Testis (tissue), 3 donors: ENCODE data around the gene GARIN3. TPM values are rescaled to one million over a fixed set of nuclear protein-coding genes. Genes with fewer than 3 reads are reported as not detected.

Source experiments
- DNase-seq: peaks from one replicate; pipeline ENCODE4 v3.0.0-alpha.2; 2019
- H3K27ac ChIP-seq, 2 donors: fragments of 200-600 bp; sonication (generic); one replicate each; pipeline ENCODE4 v1.5.1; 2019
- H3K27me3 ChIP-seq: fragments of 200-600 bp; sonication (generic); one replicate; pipeline ENCODE4 v1.5.1; 2019
- H3K36me3 ChIP-seq: fragments of 200-600 bp; sonication (generic); one replicate; pipeline ENCODE4 v1.5.1; 2017; ENCODE audit warnings: low read depth; ENCODE audit errors: missing control alignments
- H3K4me1 ChIP-seq: fragments of 200-600 bp; sonication (generic); one replicate; pipeline ENCODE4 v1.5.1; 2019
- H3K4me3 ChIP-seq, 2 donors: fragments of 200-600 bp; sonication (generic); one replicate each; pipeline ENCODE4 v1.5.1; 2017 to 2019
- H3K9me3 ChIP-seq: fragments of 200-600 bp; sonication (generic); one replicate; pipeline ENCODE4 v1.5.1; 2017
- CTCF ChIP-seq, 3 experiments: fragments of 450-650 bp in 2 of 3; fragments of 200-600 bp in 1 of 3; sonication (generic) in 1 of 3; IDR thresholded peaks; one replicate each; pipeline ENCODE4 v1.5.1; 2016 to 2019; ENCODE audit warnings: antibody characterized with exemption in 3 of 3, mild to moderate bottlenecking in 2 of 3, moderate library complexity in 1 of 3
- POLR2A ChIP-seq: fragments of 450-650 bp; IDR thresholded peaks from one replicate; pipeline ENCODE4 v1.6.1; 2017; ENCODE audit warnings: antibody characterized with exemption, mild to moderate bottlenecking, moderate library complexity
- WGBS, 2 donors: methylation state at CpG; one replicate each; pipeline ENCODE4 v1.1.5; 2018; 5-methylcytosine and 5-hydroxymethylcytosine counted together
- intact Hi-C: fragments of 100-400 bp; cut with DNase I; formaldehyde crosslinking; loops from one replicate; pipeline ENCODE4 v1.15.1; 2023; ENCODE audit warnings: low total_unique reads
- polyA plus RNA-seq: library from polyadenylated mRNA; stranded (reverse); fragments of 350-450 nt; fragmentation: Illumina TruSeq; extraction: RNeasy Lipid Tissue Mini Kit (QIAGEN cat#74804); gene quantifications from one replicate; pipeline ENCODE4 v1.2.3, GENCODE V29; 2014; ENCODE audit warnings: low read depth, low replicate concordance; ENCODE audit not compliant: insufficient read depth
- total RNA-seq, 2 donors: library from RNA; depleted of rRNA; stranded (reverse); fragments of >200 nt; gene quantifications; one replicate each; pipeline ENCODE4 v1.2.3, GENCODE V29; 2016

Gene GARIN3
- total and polyA plus RNA-seq, 3 donors from 2014 or later, result 11.5 to 45.6 (median 27.8) TPM

- WGBS, 2 donors, result 74 to 82% methylated on average over 6 of the region's 6 CpGs
- Histone ChIP-seq H3K27me3 (no peaks in the 10 kb centered on the region), H3K36me3 (no peaks in the 10 kb centered on the region), H3K9me3 (no peaks in the 10 kb centered on the region), H3K4me3 (no peak overlapping the region), H3K27ac (no peak overlapping the region), H3K4me1 (no peaks in the 10 kb centered on the region)
- DNase-seq, result no peak
- intact Hi-C loops, result no loop called here
- TF ChIP-seq CTCF (IDR thresholded peaks at IDR 0.05), result no peak
- TF ChIP-seq POLR2A, result no peak
These were observed 11.9 kb upstream of the GARIN3 start for GRCh38 chr5:157177953-157178352.

- Histone ChIP-seq H3K36me3 (no peaks in the 10 kb centered on the region), H3K27ac (no peak overlapping the region), H3K27me3 (no peaks in the 10 kb centered on the region), H3K4me3 (no peak overlapping the region), H3K4me1 (no peaks in the 10 kb centered on the region), H3K9me3 (no peaks in the 10 kb centered on the region)
- 90 to 93% methylated on average over 8 of the region's 8 CpGs for WGBS, 2 donors
- intact Hi-C loops, result no loop called here
- DNase-seq, result no peak
- no peak for TF ChIP-seq POLR2A
- no peak for TF ChIP-seq CTCF (IDR thresholded peaks at IDR 0.05)
These were observed 9.1 kb upstream of the GARIN3 start for GRCh38 chr5:157175071-157175612.

- no peak overlapping the region for H3K4me3 ChIP-seq
- no peaks in the 10 kb centered on the region for H3K9me3 ChIP-seq
- H3K27me3 ChIP-seq, result no peaks in the 10 kb centered on the region
- WGBS, 2 donors, result 85 to 91% methylated on average over 2 of the region's 2 CpGs
- intact Hi-C loops, result no loop called here
- no peaks in the 10 kb centered on the region for H3K4me1 ChIP-seq
- H3K27ac ChIP-seq, result no peak overlapping the region
- TF ChIP-seq POLR2A (no peak), CTCF (IDR thresholded peaks at IDR 0.05) (no peak)
- no peak for DNase-seq
- no peaks in the 10 kb centered on the region for H3K36me3 ChIP-seq
These were observed 6.3 kb upstream of the GARIN3 start for GRCh38 chr5:157172403-157172802.

- no peaks in the 10 kb centered on the region for H3K4me1 ChIP-seq
- no peak overlapping the region for H3K27ac ChIP-seq
- no peak overlapping the region for H3K4me3 ChIP-seq
- H3K36me3 ChIP-seq, result no peaks in the 10 kb centered on the region
- intact Hi-C loops, result no loop called here
- no peak for TF ChIP-seq POLR2A
- TF ChIP-seq CTCF (IDR thresholded peaks at IDR 0.05), result no peak
- no peaks in the 10 kb centered on the region for H3K27me3 ChIP-seq
- no peaks in the 10 kb centered on the region for H3K9me3 ChIP-seq
- 87 to 96% methylated on average over 5 of the region's 5 CpGs for WGBS, 2 donors
- DNase-seq, result no peak
These were observed 2.2 kb upstream of the GARIN3 start for GRCh38 chr5:157168286-157168685.

GRCh38 chr5:157167214-157167621 lies 1.2 kb upstream of the GARIN3 start:
- Histone ChIP-seq H3K36me3 (no peaks in the 10 kb centered on the region), H3K4me3 (no peak overlapping the region), H3K9me3 (no peaks in the 10 kb centered on the region), H3K27me3 (no peaks in the 10 kb centered on the region), H3K27ac (no peak overlapping the region), H3K4me1 (no peaks in the 10 kb centered on the region)
- TF ChIP-seq POLR2A (no peak), CTCF (IDR thresholded peaks at IDR 0.05) (no peak)
- WGBS, 2 donors, result 83 to 90% methylated on average over 4 of the region's 4 CpGs
- DNase-seq, result no peak
- intact Hi-C loops, result no loop called here
